Tibial nerve (tissue), 4 donors: ENCODE data around the gene WFDC8.

Experiments
- CTCF ChIP-seq, 5 experiments: fragments of 200-600 bp in 3 of 5; fragments of 450-650 bp in 2 of 5; sonication (generic) in 3 of 5; IDR thresholded peaks; one replicate each; pipeline ENCODE4 v1.5.1; 2016 to 2019; ENCODE audit warnings: antibody characterized with exemption in 5 of 5, mild to moderate bottlenecking in 3 of 5, moderate library complexity in 2 of 5
- EP300 ChIP-seq, 2 donors: sonication (generic); formaldehyde crosslinking; IDR thresholded peaks; one replicate each; pipeline ENCODE4 v1.6.1; 2017; ENCODE audit warnings: antibody characterized with exemption in 2 of 2, mild to moderate bottlenecking in 1 of 2
- POLR2A ChIP-seq, 2 donors: fragments of 450-650 bp; IDR thresholded peaks; one replicate each; pipeline ENCODE4 v1.6.1; 2017; ENCODE audit warnings: antibody characterized with exemption in 2 of 2, mild to moderate bottlenecking in 2 of 2, moderate library complexity in 2 of 2

- TF ChIP-seq POLR2A (IDR thresholded peaks at IDR 0.05) (no peak), CTCF (IDR thresholded peaks at IDR 0.05) (no peak), EP300 (IDR thresholded peaks at IDR 0.05) (no peak)
These were observed 9.7 kb upstream of the WFDC8 start for GRCh38 chr20:45588800-45589199.
